NT2/D1 (cell line): ENCODE measurements around the gene PELI3.

Experiments
- SUZ12 ChIP-seq: IDR thresholded peaks from 2 replicates; pipeline ENCODE4 v1.6.1; 2011; ENCODE audit not compliant: insufficient read length, insufficient read depth; ENCODE audit errors: extremely low read depth
- YY1 ChIP-seq: IDR thresholded peaks from 2 replicates; pipeline ENCODE4 v1.6.1; 2011; ENCODE audit not compliant: insufficient read length, insufficient read depth
- ZNF274 ChIP-seq: IDR thresholded peaks from 2 replicates; pipeline ENCODE4 v1.6.1; 2011; ENCODE audit warnings: mild to moderate bottlenecking, low read depth, low read length

GRCh38 chr11:66473608-66474515, 7.2 kb downstream of the PELI3 start:
- TF ChIP-seq ZNF274 (no peak), YY1 (no peak), SUZ12 (no peak)
